A549 (cell line): Measurements from ENCODE around the gene PLCB1. TPM values are rescaled to one million over a fixed set of nuclear protein-coding genes. Genes with fewer than 3 reads are reported as not detected.

Experiments
- ATAC-seq, 2 experiments: fragments of 200-7000 bp in 1 of 2; fragments of >200 bp in 1 of 2; cut with Nextera tagmentation in 1 of 2; cut with Tn5 transposase in 1 of 2; 3 replicates each; pipeline versions ENCODE4 v1.8.0 to v1.9.1; 2018 to 2020; ENCODE audit warnings: mild to moderate bottlenecking in 1 of 2, moderate library complexity in 1 of 2
- CTCF ChIA-PET: fragments of 300-600 bp; sonication (Branson Sonifier 250); formaldehyde crosslinking; extraction: SDS; loops from one replicate; lab custom pipeline; 2021; ENCODE audit warnings: antibody characterized with exemption, inconsistent platforms; lab: Yijun Ruan, JAX
- POLR2A ChIA-PET: fragments of 350-600 bp; formaldehyde crosslinking; extraction: SDS; loops from one replicate; lab custom pipeline; 2021; ENCODE audit warnings: antibody characterized with exemption, inconsistent platforms; lab: Yijun Ruan, JAX
- DNase-seq, 2 experiments: peaks; one replicate each; pipeline versions ENCODE4 v3.0.0 to v3.0.0-alpha.2; 2011 to 2016; ENCODE audit warnings: low read depth in 1 of 2, low spot score in 1 of 2
- FAIRE-seq: peaks from 2 replicates; lab custom pipeline; 2011; peaks lifted over from hg19 to GRCh38; lab: Jason Lieb, UNC
- H3K27ac ChIP-seq, 2 experiments: fragments of >200 bp; sonication (Bioruptor Twin); formaldehyde crosslinking; 3 replicates each; pipeline ENCODE4 v1.5.1; 2016 to 2017
- H3K4me1 ChIP-seq: fragments of >200 bp; sonication (Bioruptor Twin); formaldehyde crosslinking; 3 replicates; pipeline ENCODE4 v1.6.1; 2016
- H3K4me2 ChIP-seq: fragments of >200 bp; sonication (Bioruptor Twin); formaldehyde crosslinking; 3 replicates; pipeline ENCODE4 v1.6.1; 2016
- H3K4me3 ChIP-seq: fragments of >200 bp; sonication (Bioruptor Twin); formaldehyde crosslinking; 3 replicates; pipeline ENCODE4 v1.5.1; 2016
- H3K9me3 ChIP-seq: fragments of >200 bp; sonication (Bioruptor Twin); formaldehyde crosslinking; 3 replicates; pipeline ENCODE4 v1.6.1; 2016
- BHLHE40 ChIP-seq: IDR thresholded peaks from 2 replicates; pipeline ENCODE4 v1.6.1; 2012; ENCODE audit warnings: low read depth, low read length, inconsistent platforms
- CEBPB ChIP-seq, 2 experiments: fragments of >200 bp in 1 of 2; sonication (Bioruptor Twin) in 1 of 2; formaldehyde crosslinking in 1 of 2; IDR thresholded peaks; 2 replicates each; pipeline ENCODE4 v1.6.1; 2012 to 2016
- CHD2 ChIP-seq: fragments of 150-350 bp; IDR thresholded peaks from 2 replicates; pipeline ENCODE4 v1.6.1; 2014; ENCODE audit warnings: low read length; ENCODE audit not compliant: partially characterized antibody
- CHD4 ChIP-seq: fragments of 200-600 bp; sonication (generic); IDR thresholded peaks from 2 replicates; pipeline ENCODE4 v1.6.1; 2016; ENCODE audit warnings: antibody characterized with exemption, mild to moderate bottlenecking, borderline replicate concordance
- EP300 ChIP-seq, 2 experiments: fragments of >200 bp; sonication (Bioruptor Twin); formaldehyde crosslinking; IDR thresholded peaks; 2 replicates in 1 of 2; 3 replicates in 1 of 2; pipeline ENCODE4 v1.6.1; 2016 to 2017
- ESRRA ChIP-seq: fragments of 150-350 bp; IDR thresholded peaks from 2 replicates; pipeline ENCODE4 v1.6.1; 2014; ENCODE audit warnings: mild to moderate bottlenecking, low read length, borderline replicate concordance
- GATA3 ChIP-seq: IDR thresholded peaks from 2 replicates; pipeline ENCODE4 v1.6.1; 2012; ENCODE audit warnings: borderline replicate concordance
- HEYL ChIP-seq: fragments of 250-450 bp; sonication (Bioruptor Pico); IDR thresholded peaks from 2 replicates; pipeline ENCODE4 v1.8.0; 2021; ENCODE audit warnings: mild to moderate bottlenecking, moderate library complexity
- KDM1A ChIP-seq: fragments of 200-600 bp; sonication (generic); IDR thresholded peaks from 2 replicates; pipeline ENCODE4 v1.6.1; 2016; ENCODE audit warnings: low read depth, mild to moderate bottlenecking
- KDM5A ChIP-seq: fragments of 200-600 bp; sonication (generic); IDR thresholded peaks from 2 replicates; pipeline ENCODE4 v1.6.1; 2016; ENCODE audit warnings: antibody characterized with exemption, mild to moderate bottlenecking
- MAFK ChIP-seq: fragments of 450-650 bp; IDR thresholded peaks from 2 replicates; pipeline ENCODE4 v1.6.1; 2014; ENCODE audit not compliant: partially characterized antibody
- MYC ChIP-seq: IDR thresholded peaks from 2 replicates; pipeline ENCODE4 v1.6.1; 2012; ENCODE audit warnings: mild to moderate bottlenecking, inconsistent platforms, low read length, improper control_type of control experiment, borderline replicate concordance
- NPAS2 ChIP-seq: fragments of 250-450 bp; sonication (Bioruptor Pico); IDR thresholded peaks from 2 replicates; pipeline ENCODE4 v1.8.0; 2022; ENCODE audit warnings: mild to moderate bottlenecking, moderate library complexity, borderline replicate concordance
- PHF8 ChIP-seq: fragments of 200-600 bp; sonication (generic); IDR thresholded peaks from 2 replicates; pipeline ENCODE4 v1.6.1; 2016; ENCODE audit warnings: low read depth, mild to moderate bottlenecking, antibody characterized with exemption, moderate library complexity, borderline replicate concordance
- POLR2A ChIP-seq: IDR thresholded peaks from 2 replicates; pipeline ENCODE4 v1.6.1; 2012; ENCODE audit warnings: mild to moderate bottlenecking, low read length
- POLR2AphosphoS2 ChIP-seq: conservative IDR thresholded peaks from 2 replicates; pipeline ENCODE4 v1.6.1; 2012; ENCODE audit warnings: low read length, improper control_type of control experiment, inconsistent platforms
- RARB ChIP-seq: fragments of 250-450 bp; sonication (Bioruptor Pico); IDR thresholded peaks from 2 replicates; pipeline ENCODE4 v1.8.0; 2021; ENCODE audit warnings: mild to moderate bottlenecking, moderate library complexity
- RCOR1 ChIP-seq: fragments of 150-350 bp; IDR thresholded peaks from 2 replicates; pipeline ENCODE4 v1.6.1; 2014; ENCODE audit warnings: antibody characterized with exemption, low read length, low read depth
- RNF2 ChIP-seq: fragments of 200-600 bp; sonication (generic); IDR thresholded peaks from 2 replicates; pipeline ENCODE4 v1.6.1; 2016; ENCODE audit warnings: low read depth, mild to moderate bottlenecking, antibody characterized with exemption, moderate library complexity, borderline replicate concordance
- SMC3 ChIP-seq: fragments of >200 bp; sonication (Bioruptor Twin); formaldehyde crosslinking; IDR thresholded peaks from 3 replicates; pipeline ENCODE4 v1.6.1; 2018; ENCODE audit warnings: inconsistent platforms
- TFCP2L1 ChIP-seq: fragments of 250-450 bp; sonication (Bioruptor Pico); IDR thresholded peaks from 2 replicates; pipeline ENCODE4 v1.5.0; 2021; ENCODE audit warnings: mild to moderate bottlenecking
- TP53 ChIP-seq: fragments of 250-450 bp; sonication (Bioruptor Pico); IDR thresholded peaks from 2 replicates; pipeline ENCODE4 v1.5.0; 2021; ENCODE audit warnings: mild to moderate bottlenecking, moderate library complexity
- ZFP36 ChIP-seq: fragments of 450-650 bp; IDR thresholded peaks from 2 replicates; pipeline ENCODE4 v1.6.1; 2014; ENCODE audit warnings: borderline replicate concordance; ENCODE audit not compliant: partially characterized antibody
- ZNF302 ChIP-seq: fragments of 250-450 bp; sonication (Bioruptor Pico); IDR thresholded peaks from 2 replicates; pipeline ENCODE4 v1.9.0; 2021; ENCODE audit warnings: inconsistent platforms, mild to moderate bottlenecking, moderate library complexity
- WGBS: methylation state at CpG from one replicate; pipeline ENCODE4 v1.1.6; 2017; ENCODE audit errors: missing lambda C conversion rate; 5-methylcytosine and 5-hydroxymethylcytosine counted together
- polyA plus RNA-seq, 4 experiments: library from polyadenylated mRNA; depleted of rRNA in 3 of 4; stranded (reverse); fragments of >200 nt; fragmentation: RNase III in 1 of 4; extraction: RNeasy Plus Mini Kit Qiagen cat#74134 plus additional on column Dnase treatment in 1 of 4; gene quantifications; 2 replicates in 3 of 4; 3 replicates in 1 of 4; pipeline ENCODE4 v1.2.3, GENCODE V29; 2011 to 2017
- TF ChIP-seq, protein P1 (sequence below): IDR thresholded peaks from 2 replicates; pipeline ENCODE4 v1.6.1; 2012

PLCB1 gene
- polyA plus RNA-seq, 2 of the 4 experiments (the other 2 are of a cell fraction) = 0.97 to 6.3 TPM

DNA sequence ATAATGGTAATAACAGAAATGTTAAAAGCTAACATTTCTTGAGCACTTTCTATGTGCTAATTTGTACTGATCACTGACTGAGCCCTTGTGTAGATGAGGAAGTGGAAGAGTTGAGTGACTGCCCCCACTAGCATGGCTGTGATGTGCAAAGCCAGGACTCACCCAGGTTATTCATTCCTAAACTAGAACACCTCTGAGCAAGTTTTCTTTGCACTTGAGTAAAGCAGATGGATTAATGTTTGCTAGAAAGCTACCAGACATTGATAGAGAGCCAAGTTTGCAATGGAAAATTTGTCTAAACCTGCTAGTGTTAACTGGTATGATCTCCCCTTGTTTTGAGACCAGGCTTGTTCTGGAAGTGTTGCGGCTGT, 469.5 kb downstream of the PLCB1 start:
- Histone ChIP-seq H3K4me1 (no peaks in the 10 kb centered on the region), H3K4me3 (peak overlapping the region; percentile 31), H3K27ac (no peak overlapping the region; a peak in 1 of 6 replicates), H3K4me2 (peak overlapping the region; percentile 47), H3K9me3 (no peaks in the 10 kb centered on the region)
- TF ChIP-seq EP300 (IDR thresholded peaks at IDR 0.05) (no peak), HEYL (CRISPR knock-in tag) (no peak), CHD2 (no peak), NPAS2 (CRISPR knock-in tag) (no peak), CHD4 (no peak), TP53 (no peak), KDM1A (no peak), ZNF302 (CRISPR knock-in tag) (no peak), BHLHE40 (no peak), POLR2AphosphoS2 (no peak), RARB (CRISPR knock-in tag) (no peak), MYC (no peak), ESRRA (no peak), POLR2A (no peak)
- TF ChIP-seq, protein P1, sequence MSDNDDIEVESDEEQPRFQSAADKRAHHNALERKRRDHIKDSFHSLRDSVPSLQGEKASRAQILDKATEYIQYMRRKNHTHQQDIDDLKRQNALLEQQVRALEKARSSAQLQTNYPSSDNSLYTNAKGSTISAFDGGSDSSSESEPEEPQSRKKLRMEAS = no peak
- FAIRE-seq (no peak), ATAC-seq (peak in 1 of 2 experiments; percentile 37; a peak in 1 of 6 replicates), DNase-seq (no peak)
- WGBS = 56% methylated on average over 1 of the region's 1 CpG
- ChIA-PET POLR2A (no interaction called here), CTCF (interaction anchor here (1.4 to 1.8 kb wide), 2 partner anchors 20 to 120 kb away, joined by 3 to 5 read pairs; no protein-coding TSS in a partner anchor)

DNA sequence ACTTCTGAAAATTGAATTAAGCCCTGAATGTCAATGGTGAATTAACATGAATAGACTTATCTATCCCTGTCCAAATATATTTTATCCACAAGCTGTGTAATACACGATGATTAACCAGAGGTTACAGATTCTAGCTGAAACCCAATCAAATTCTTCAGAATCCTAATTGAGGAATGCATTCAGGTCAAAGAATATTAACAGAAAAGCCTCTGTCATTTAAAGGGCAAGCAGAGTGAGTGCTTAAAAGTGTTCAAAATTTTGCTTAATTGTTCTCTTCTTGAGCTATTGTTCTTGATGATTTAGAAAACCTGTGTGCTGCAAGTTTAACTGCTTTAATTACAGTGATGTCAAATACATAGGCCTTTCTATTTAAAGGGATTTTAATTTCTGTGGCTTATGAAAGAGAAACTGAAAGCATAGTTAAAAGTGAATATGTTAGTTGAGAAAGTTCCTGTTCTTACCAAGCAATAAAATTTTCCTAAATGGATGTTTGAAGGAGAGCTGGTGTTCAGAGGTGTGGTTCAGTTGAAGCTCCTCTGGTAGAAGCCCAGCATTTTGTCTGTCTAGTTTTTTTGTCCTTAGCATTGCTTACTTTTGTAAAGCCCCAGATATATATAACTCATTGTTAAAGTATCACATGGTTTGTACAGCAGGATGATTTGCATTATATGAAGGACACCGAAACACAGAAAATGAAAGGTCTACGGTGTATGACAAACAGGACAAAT, 470.5 kb downstream of the PLCB1 start:
- ATAC-seq (no peak), DNase-seq (no peak), FAIRE-seq (peak; percentile 77)
- Histone ChIP-seq H3K4me3 (no peak overlapping the region), H3K9me3 (no peaks in the 10 kb centered on the region), H3K27ac (no peak overlapping the region), H3K4me1 (no peaks in the 10 kb centered on the region), H3K4me2 (no peak overlapping the region)
- ChIA-PET POLR2A (no interaction called here), CTCF (interaction anchor here (1.4 to 1.8 kb wide), 2 partner anchors 21 to 119 kb away, joined by 3 to 5 read pairs; no protein-coding TSS in a partner anchor)
- TF ChIP-seq GATA3 (no peak), MYC (no peak), RCOR1 (no peak), CHD4 (no peak), ESRRA (no peak), ZFP36 (no peak), HEYL (CRISPR knock-in tag) (no peak), SMC3 (no peak), PHF8 (no peak), TFCP2L1 (CRISPR knock-in tag) (no peak), POLR2AphosphoS2 (no peak), CEBPB (IDR thresholded peaks at IDR 0.05) (no peak), MAFK (no peak)
- 62% methylated on average over 3 of the region's 3 CpGs for WGBS

DNA sequence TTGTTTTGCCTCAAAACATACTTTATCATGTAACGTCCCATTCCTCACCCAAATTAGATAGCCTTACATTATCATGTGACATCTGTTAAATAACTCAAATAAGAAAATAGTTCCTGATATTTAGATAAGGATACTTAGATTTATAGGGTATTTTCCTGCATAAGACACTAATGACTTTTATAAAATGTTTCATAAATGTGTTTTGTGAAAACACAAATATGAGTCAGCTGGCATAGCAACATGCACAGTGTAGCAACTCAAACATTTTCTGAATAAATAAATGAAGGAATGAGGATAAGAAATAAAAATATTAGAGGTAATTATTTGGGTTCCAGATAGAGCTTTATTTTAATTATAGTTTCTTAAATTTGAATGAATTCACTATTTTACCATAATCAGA, 476.4 kb downstream of the PLCB1 start:
- no peak for DNase-seq
- no peak for ATAC-seq
- no peaks in the 10 kb centered on the region for H3K4me1 ChIP-seq
- CTCF ChIA-PET = interaction anchor here (1.3 to 1.4 kb wide), 2 partner anchors 15 to 17 kb away, joined by 3 read pairs; no protein-coding TSS in a partner anchor
- TF ChIP-seq KDM5A = no peak
- TF ChIP-seq RNF2 = no peak
- TF ChIP-seq, all 56 proteins: peak for 0
- WGBS = 27% methylated on average over 1 of the region's 1 CpG
- POLR2A ChIA-PET = no interaction called here
- FAIRE-seq = peak; percentile 46
- no peak overlapping the region for H3K27ac ChIP-seq
- no peak overlapping the region for H3K4me2 ChIP-seq
- no peaks in the 10 kb centered on the region for H3K9me3 ChIP-seq
- no peak overlapping the region for H3K4me3 ChIP-seq
